Measurements from ENCODE around the gene DTL.

Gene DTL

DNA sequence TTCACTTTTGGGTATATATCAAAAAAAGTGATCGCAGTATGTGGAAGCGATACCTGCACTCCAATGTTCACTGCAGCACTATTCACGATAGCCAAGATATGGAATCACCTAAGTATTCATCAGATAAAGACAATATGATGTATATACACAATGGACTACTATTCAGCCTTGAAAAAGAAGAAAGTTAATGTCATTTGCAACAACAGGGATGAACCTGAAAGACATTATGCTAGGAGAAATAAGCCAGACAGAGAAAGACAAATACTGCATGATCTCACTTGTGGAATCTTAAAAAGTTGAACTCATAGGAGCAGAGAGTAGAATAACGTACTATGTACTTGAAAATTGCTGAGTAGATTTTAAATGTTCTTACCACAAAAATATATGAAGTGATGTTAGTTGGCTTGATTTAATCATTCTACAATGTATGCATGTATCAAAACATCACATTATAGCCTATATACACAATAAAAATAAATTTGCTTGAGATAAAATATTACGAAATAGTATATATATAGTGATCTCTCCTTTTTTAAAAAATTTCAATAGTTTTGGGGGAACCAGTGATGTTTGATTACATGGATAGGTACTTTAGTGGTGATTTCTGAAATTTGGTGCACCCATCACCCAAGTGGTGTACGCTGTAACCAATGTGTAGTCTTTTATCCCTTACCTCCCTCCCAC lies 56.0 kb downstream of the DTL start:
- no peak for DNase-seq (ENCODE audit: low spot score)

- DNase-seq (ENCODE audit: low spot score) = no peak
Observed at GRCh38 chr1:212097360-212097759, 61.8 kb downstream of the DTL start.

- no peak for DNase-seq (ENCODE audit: low spot score)
Observed at GRCh38 chr1:212098310-212098709, 62.8 kb downstream of the DTL start.

DNA sequence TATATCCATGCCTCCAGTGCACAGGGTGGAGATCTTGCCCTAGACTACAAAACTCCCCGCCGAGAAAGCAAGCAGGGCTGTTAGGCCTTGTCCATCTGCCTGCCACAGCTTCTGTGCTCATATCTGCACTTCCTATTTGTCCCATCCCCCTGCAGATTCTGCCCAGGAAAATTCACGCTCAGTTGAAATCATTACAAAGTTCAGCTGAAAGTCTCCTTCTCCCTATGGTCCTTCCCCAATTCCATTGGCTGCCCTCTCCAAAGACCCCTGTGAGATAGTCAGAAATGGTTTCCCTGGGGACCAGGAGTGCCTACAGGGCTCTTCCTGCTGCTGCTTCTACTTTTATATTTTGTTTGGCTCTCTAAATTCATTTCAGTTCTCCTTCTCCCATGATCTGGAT lies 63.2 kb downstream of the DTL start:
- DNase-seq (ENCODE audit: low spot score) = no peak

- no peak for DNase-seq (ENCODE audit: low spot score)
Observed at GRCh38 chr1:212101251-212101650, 65.7 kb downstream of the DTL start.

GRCh38 chr1:212101735-212102134 lies 66.2 kb downstream of the DTL start:
- no peak for DNase-seq (ENCODE audit: low spot score)

DNA sequence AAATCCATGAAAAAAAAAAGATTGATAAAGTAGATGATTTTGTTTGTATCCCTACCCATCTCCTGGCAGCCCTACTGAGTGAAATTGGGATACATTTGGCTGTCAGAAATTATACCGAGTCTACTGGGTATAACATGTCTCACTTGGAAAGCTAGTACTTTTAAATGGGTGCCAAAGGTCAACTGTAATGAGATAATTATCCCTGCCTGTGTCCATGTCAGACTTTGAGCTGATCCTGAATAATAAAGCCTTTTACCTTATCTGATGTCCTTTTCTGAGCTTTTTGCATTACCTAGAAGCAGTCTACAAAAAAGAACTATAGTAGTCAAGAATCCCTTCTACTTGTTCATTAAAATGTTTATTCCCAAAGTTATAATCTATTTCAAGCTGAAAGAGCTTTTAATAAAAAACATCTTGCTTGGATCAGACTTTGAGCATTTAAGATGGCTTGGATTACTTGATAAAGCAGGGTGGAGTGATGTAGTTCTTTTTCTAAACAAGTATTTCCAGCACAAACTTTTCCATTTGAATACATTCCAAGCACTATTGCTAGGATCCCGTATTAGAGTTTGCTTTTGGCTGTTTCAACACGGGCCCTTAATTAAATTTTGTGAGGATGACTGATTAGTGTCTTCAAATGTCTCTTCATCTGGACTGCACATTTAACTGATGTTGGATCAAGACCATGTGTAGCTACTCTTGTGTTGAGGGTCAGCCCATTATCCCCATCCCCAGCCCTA lies 69.2 kb downstream of the DTL start:
- DNase-seq (ENCODE audit: low spot score) = no peak

- DNase-seq (ENCODE audit: low spot score) = no peak
Observed at GRCh38 chr1:212106286-212106792, 70.8 kb downstream of the DTL start.

GRCh38 chr1:212107481-212107880 lies 71.9 kb downstream of the DTL start:
- DNase-seq (ENCODE audit: low spot score) = no peak

DNA sequence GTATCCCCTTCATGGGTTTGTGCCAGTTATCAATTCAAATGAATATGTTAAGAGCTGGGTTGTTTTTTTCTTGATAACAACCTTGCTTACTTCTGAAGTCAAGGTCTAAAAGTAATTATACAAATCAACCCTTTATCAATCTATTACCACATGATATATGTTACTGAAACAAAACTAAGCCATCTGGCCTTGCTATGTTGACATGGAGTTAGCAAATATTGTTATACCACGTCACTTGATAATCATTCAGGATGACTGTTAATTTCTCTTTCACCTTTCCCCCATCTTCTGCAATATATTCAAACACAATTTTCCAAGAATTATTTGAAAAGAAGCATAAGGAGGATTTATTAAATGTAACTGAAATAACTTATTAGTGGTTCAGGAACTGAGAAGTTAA lies 72.6 kb downstream of the DTL start:
- no peak for DNase-seq (ENCODE audit: low spot score)

- no peak for DNase-seq (ENCODE audit: low spot score)
Observed at GRCh38 chr1:212108981-212109380, 73.4 kb downstream of the DTL start.

DNA sequence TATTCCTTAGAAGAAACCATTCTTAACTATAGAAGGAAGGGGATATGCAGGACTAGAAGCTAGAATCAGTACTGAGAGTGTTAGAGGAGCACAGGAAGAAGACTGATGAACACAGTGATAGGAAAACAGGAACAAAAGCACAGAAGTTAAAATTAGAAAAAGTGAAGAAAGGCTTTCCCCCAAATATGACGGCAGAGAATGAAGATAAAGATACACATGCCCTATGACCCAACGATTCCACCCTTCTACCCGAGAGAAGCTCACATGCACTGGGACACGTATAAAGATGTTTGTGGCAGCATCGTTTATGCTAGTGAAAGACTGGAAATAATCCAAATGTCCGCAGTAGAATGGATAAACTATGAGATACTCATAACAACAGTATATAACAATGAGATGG lies 74.2 kb downstream of the DTL start:
- no peak for DNase-seq (ENCODE audit: low spot score)

DNA sequence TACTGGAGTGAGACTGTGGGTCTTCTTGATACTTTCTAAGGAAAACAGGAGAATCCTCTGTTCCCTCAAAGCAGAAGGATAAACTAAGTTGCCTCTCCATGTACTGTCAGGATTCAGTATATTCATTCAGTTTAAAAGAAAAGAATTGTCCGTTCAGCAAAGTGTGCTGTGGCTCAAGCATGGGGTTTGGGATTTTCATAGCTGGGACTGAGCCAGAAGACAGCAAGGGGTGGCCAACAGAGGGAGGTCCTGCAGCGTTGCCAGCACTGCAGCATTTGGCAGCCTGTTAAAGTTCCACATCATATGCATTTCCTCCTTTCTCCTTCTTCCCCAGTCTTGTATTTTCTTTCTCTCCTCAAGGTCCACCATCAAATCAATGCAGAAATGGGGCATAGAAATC lies 75.1 kb downstream of the DTL start:
- DNase-seq (ENCODE audit: low spot score) = no peak

- DNase-seq (ENCODE audit: low spot score) = no peak
Observed at GRCh38 chr1:212111536-212111935, 76.0 kb downstream of the DTL start.

- DNase-seq (ENCODE audit: low spot score) = no peak
Observed at GRCh38 chr1:212113706-212114105, 78.2 kb downstream of the DTL start.

DNA sequence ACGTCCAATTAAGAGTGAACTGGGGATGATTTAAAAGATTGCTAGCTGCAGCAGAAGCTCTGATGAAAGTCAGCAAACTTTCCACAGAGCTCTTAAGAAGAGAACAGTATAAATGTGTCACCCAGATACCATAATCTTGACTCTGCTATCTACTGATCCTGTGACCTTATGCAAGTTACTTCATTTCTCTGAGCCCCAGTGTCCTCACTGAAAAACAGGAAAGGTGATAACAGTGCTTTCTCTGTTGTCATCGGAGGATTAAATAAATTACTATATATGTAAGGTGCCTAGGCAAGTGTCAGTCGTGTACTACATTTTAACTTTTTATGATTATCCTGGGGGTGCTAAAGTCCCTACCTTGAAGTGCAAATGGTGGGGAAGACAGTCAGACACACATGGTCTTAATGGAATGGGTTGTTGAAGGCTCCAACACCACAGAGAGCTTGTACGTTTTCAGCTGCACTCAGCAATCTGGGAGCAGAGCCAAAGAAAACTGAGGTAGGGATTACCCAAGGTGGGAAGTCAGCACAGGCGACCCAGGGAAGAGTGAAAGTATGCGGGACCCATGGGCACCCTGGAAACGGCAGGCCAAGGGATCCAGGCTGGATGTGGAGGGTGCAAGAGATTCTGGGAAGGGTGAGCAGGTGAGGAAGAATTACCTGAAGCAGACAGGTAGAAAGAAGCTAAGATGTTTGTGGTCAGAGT lies 82.8 kb downstream of the DTL start:
- no peak for DNase-seq (ENCODE audit: low spot score)

DNA sequence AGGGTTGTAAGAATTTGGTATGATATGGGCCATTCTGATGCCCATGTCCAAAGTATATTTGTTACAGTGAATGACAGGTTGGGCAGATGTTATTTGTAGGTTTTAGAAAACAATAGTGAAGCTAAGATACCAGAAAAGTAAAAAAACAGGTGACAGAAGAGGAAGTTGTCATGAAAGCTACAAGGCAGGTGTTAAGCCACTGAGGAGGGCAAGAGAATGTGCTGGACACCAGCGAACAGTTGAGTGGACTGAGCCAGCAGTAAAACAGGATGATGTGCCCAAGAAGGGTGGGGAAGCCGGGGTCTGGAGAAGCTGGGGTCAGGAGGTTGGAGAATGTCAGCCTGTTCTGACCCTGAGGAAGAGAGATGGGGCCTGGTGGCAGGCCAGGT lies 83.3 kb downstream of the DTL start:
- DNase-seq (ENCODE audit: low spot score) = no peak

DNA sequence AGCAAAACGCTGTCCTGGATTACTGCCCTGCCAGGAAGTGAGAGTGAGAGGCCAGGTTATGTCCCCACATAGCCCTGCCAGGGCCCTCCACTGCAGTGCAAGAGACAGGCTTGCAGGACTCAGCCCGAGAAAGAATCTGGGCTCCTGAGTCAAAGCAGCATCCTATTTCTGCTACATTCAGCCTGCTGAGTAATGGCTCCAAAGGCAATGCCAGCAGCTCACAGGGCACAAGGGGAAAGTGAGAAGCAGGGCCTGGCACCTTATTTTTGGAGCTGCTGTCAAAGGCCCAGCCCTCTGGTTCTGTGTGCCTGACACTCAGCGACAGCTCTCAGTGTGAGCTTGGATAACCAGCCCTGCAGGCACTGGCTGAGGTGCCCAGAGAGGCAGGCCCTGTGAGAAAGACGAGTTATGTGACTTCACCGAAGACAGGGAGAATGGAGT lies 83.9 kb downstream of the DTL start:
- no peak for DNase-seq (ENCODE audit: low spot score)

DNA sequence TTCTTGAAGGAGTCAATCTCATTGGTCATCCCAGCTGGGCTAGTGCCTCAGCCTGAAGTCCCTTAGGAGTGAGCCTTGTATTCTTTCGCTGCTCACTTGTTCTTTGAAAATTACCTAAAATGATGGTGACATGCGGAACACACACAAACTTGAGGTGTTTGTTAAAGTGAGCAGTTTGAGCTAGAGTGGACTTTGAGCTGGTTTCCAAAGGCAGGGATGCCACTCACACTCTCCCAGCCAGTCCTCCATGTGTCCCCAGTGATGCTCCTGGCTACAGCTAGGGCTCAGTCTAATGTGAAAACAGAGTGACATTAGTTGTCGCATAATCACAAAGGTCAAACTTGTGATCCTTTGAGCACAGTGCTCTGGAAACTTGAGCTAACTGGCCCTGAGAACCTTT lies 84.3 kb downstream of the DTL start:
- DNase-seq (ENCODE audit: low spot score) = no peak

GRCh38 chr1:212121779-212122178 lies 86.2 kb downstream of the DTL start:
- no peak for DNase-seq (ENCODE audit: low spot score)

- no peak for DNase-seq (ENCODE audit: low spot score)
Observed at GRCh38 chr1:212124690-212125582, 89.4 kb downstream of the DTL start.

DNA sequence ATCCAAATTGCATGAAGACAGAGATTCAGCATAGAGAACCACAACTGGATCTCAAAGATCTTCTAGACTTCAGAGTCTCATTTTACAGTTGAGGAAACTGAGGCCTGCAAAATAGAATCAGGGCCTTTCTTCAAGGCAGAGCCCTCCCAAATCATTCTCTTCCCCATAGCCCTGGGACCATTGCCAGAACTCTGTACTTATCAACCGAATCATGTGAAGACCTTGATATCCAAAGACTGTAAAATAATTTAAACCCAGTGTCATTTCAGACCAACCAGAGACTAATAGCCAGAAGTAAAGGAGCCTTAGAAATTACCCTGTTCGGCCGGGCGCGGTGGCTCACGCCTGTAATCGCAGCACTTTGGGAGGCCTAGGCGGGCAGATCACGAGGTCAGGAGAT lies 90.1 kb downstream of the DTL start:
- no peak for DNase-seq (ENCODE audit: low spot score)
